Heart right ventricle (tissue), 16 donors: Measurements from ENCODE around the gene NT5DC4. TPM values are rescaled to one million over a fixed set of nuclear protein-coding genes. Genes with fewer than 3 reads are reported as not detected.
"Not testable (repeated sequence)": the region's sequence is repeated elsewhere in the genome, so short reads cannot be mapped to it uniquely, and the experiment has no call there.

ENCODE experiments used
- ATAC-seq, 8 donors: fragments of 200-7000 bp; cut with Tn5 transposase; one replicate each; pipeline ENCODE4 v1.9.1; 2020; ENCODE audit warnings: mild to moderate bottlenecking in 8 of 8, moderate library complexity in 8 of 8, moderate number of reproducible peaks in 1 of 8
- DNase-seq, 2 donors: peaks; one replicate each; pipeline ENCODE4 v3.0.0-alpha.2; 2020
- H3K27ac ChIP-seq, 10 donors: fragments of 200-600 bp; sonication (generic) in 2 of 10; one replicate each; pipeline versions ENCODE4 v1.5.0 to v1.8.0; 2020 to 2022; ENCODE audit warnings: mild to moderate bottlenecking in 3 of 10
- H3K27me3 ChIP-seq, 7 donors: fragments of 200-600 bp; one replicate each; pipeline ENCODE4 v1.8.0; 2021 to 2022; ENCODE audit warnings: mild to moderate bottlenecking in 2 of 7
- H3K36me3 ChIP-seq, 9 donors: fragments of 200-600 bp; sonication (generic) in 1 of 9; one replicate each; pipeline versions ENCODE4 v1.5.0 to v1.8.0; 2020 to 2022; ENCODE audit warnings: mild to moderate bottlenecking in 2 of 9
- H3K4me1 ChIP-seq, 9 donors: fragments of 200-600 bp; sonication (generic) in 1 of 9; one replicate each; pipeline versions ENCODE4 v1.5.0 to v1.8.0; 2020 to 2022; ENCODE audit warnings: mild to moderate bottlenecking in 4 of 9
- H3K4me3 ChIP-seq, 10 donors: fragments of 200-600 bp; sonication (generic) in 2 of 10; one replicate each; pipeline versions ENCODE4 v1.5.0 to v1.8.0; 2020 to 2022; ENCODE audit warnings: mild to moderate bottlenecking in 7 of 10, moderate library complexity in 2 of 10
- H3K9me3 ChIP-seq, 11 donors: fragments of 200-600 bp in 10 of 11; sonication (generic) in 2 of 11; one replicate each; pipeline versions ENCODE4 v1.5.0 to v1.8.0; 2013 to 2022; ENCODE audit warnings: mild to moderate bottlenecking in 2 of 11, control low read depth in 1 of 11, moderate library complexity in 1 of 11
- WGBS, 2 donors: extraction: QIAGEN DNeasy Blood & Tissue Kit; methylation state at CpG; one replicate each; pipeline ENCODE4 v1.1.7; 2013; ENCODE audit warnings: inconsistent platforms in 1 of 2; 5-methylcytosine and 5-hydroxymethylcytosine counted together
- intact Hi-C, 10 donors: fragments of 100-400 bp; cut with DNase I; formaldehyde crosslinking; loops; one replicate each; pipeline versions ENCODE4 v1.11.1 to v1.14.2; 2022
- polyA plus RNA-seq, 2 donors: library from polyadenylated mRNA; stranded (reverse); fragments of 200-250 nt; gene quantifications; one replicate each; pipeline ENCODE4 v1.2.3, GENCODE V29; 2013
- total RNA-seq, 10 donors: library from RNA; stranded (reverse); fragmentation: NEBNext Ultra II Directional in 3 of 10; extraction: Animal tissue kit (Norgen Biotek cat#: 25700) in 3 of 10; gene quantifications; one replicate each; pipeline versions ENCODE4 v1.2.1 to v1.2.4, GENCODE V29; 2021 to 2023
- TF ChIP-seq, protein P1 (sequence below), 9 donors: fragments of 200-600 bp; sonication (generic) in 2 of 9; IDR thresholded peaks; one replicate each; pipeline versions ENCODE4 v1.5.0 to v1.8.0; 2021 to 2022; ENCODE audit warnings: antibody characterized with exemption in 9 of 9, mild to moderate bottlenecking in 5 of 9, moderate library complexity in 1 of 9
- donor health status: Arrhythmogenic right ventricular cardiomyopathy.
- donor health status: ischemic (EF 13 %, LVEDD 7.1; RV severe dilation, severe dysfunction).
- donor health status: healthy with polysubstance abuse.
- donor health status: DM: no; HTN: yes; CAD: no.
- donor health status: DM: no; HTN: no; CAD: no.
- donor health status: ischemic (EF 25% LVEDD 6.9; RV normal size, moderate dysfunction).
- donor health status: ischemic (EF 25% LVEDD 5.7; RV mildly dilated, moderate dysfunction).
- donor health status: healthy.
- donor health status: DM: yes; HTN: yes; CAD: no.
- donor health status: Ischemic cardiomyopathy.
- donor health status: ischemic (EF 35%, LVEDD 5.7; RV mildly dilated, moderate dysfunction).
- donor health status: nonischemic (EF 11% LVEDD 7.7; RV severe dilation, severe dysfunction).
- donor health status: DM: yes; HTN: yes; CAD: no.
- donor health status: PGD.
- donor health status: ischemic (EF 29% LVEDD 5.4; RV normal size, mild dysfunction).
- donor health status: nonischemic (EF 23%, LVEDD 6.1; RV moderate dilation, normal function).

The NT5DC4 gene
- total and polyA plus RNA-seq, 12 donors, result 0.35 TPM; not detected in 11

DNA sequence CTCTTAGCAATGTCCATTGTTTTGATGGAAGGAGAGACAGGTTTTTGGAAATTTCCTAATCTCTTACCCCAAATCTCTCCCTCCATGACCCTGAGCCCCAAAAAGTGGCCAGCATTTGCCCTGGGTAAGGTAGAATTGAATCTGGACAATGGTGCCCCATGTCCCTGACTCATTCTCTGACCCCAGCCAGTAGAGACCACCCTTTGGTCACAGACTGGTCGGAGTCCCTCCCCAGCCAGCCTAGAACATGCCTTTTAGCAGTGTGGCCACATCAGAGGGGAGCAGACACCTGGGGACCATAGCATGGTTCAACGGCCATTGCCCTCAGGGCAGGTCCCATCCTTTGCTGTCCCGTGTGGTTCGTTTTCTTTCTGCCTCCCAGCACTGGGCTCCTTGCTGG is 6.5 kb upstream of the NT5DC4 start:
- no peak for DNase-seq
- H3K36me3 ChIP-seq, result no peaks in the 10 kb centered on the region

DNA sequence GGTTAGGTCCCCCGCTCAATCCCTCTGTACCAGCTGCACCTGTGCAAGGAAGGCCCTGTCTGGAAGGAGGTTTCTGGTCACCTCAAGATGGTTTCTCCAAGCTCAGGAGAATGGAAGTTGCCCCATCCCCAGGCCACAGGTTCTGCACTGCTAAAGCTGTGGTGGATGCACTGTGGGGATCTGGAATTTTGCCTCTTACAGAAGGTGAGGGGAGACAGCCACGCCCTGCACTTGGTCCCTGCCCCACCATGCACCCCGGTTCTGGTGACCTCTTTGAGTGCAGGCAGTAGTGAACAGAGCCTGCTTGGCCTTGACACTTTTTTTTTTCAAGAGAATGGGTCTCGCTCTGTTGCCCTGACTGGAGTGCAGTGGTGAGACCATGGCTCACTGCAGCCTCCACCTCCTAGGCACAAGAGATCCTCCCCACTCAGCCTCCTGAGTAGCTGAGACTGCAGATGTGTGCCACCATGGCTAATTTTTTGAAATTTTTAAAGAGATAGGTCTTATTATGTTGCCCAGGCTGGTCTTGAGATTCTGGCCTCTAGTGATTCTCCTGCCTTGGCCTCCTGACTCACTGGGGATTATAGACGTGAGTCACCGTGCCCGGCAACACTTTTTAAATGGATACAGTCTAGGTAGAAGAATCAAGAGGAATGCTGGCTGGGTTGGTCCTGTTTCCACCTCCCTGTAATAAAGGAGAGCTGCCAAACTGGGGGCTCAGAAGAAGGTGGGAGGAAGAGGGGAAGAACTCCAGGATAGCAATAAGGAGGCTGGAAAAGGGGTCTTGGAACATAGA is 5.8 kb upstream of the NT5DC4 start:
- ATAC-seq (no peak), DNase-seq (no peak)
- TF ChIP-seq, protein P1, sequence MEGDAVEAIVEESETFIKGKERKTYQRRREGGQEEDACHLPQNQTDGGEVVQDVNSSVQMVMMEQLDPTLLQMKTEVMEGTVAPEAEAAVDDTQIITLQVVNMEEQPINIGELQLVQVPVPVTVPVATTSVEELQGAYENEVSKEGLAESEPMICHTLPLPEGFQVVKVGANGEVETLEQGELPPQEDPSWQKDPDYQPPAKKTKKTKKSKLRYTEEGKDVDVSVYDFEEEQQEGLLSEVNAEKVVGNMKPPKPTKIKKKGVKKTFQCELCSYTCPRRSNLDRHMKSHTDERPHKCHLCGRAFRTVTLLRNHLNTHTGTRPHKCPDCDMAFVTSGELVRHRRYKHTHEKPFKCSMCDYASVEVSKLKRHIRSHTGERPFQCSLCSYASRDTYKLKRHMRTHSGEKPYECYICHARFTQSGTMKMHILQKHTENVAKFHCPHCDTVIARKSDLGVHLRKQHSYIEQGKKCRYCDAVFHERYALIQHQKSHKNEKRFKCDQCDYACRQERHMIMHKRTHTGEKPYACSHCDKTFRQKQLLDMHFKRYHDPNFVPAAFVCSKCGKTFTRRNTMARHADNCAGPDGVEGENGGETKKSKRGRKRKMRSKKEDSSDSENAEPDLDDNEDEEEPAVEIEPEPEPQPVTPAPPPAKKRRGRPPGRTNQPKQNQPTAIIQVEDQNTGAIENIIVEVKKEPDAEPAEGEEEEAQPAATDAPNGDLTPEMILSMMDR (IDR thresholded peaks at IDR 0.05), result no peak
- H3K9me3 ChIP-seq, result no peaks in the 10 kb centered on the region
- WGBS, 2 donors, result 91 to 93% methylated on average over 7 of the region's 7 CpGs
- intact Hi-C loops, result no loop called here
- no peak overlapping the region for H3K4me3 ChIP-seq
- H3K4me1 ChIP-seq, result peaks cover 0 to 12% (median 0%) of the 10 kb centered on the region in 9 donors
- peaks cover 0 to 6% (median 0%) of the 10 kb centered on the region in 7 donors for H3K27me3 ChIP-seq
- H3K36me3 ChIP-seq, result no peaks in the 10 kb centered on the region
- H3K27ac ChIP-seq, result no peak overlapping the region

More for the DNA sequence above, 6.5 kb upstream of the NT5DC4 start:
- ATAC-seq, result no peak
- Histone ChIP-seq H3K27ac (no peak overlapping the region), H3K4me3 (no peak overlapping the region), H3K27me3 (peaks cover 0 to 6% (median 0%) of the 10 kb centered on the region in 7 donors), H3K9me3 (no peaks in the 10 kb centered on the region), H3K4me1 (peaks cover 0 to 13% (median 0%) of the 10 kb centered on the region in 9 donors)
- WGBS, 2 donors, result 92 to 93% methylated on average over 4 of the region's 4 CpGs
- TF ChIP-seq, protein P1 (IDR thresholded peaks at IDR 0.05), result no peak
- intact Hi-C loops, result no loop called here

DNA sequence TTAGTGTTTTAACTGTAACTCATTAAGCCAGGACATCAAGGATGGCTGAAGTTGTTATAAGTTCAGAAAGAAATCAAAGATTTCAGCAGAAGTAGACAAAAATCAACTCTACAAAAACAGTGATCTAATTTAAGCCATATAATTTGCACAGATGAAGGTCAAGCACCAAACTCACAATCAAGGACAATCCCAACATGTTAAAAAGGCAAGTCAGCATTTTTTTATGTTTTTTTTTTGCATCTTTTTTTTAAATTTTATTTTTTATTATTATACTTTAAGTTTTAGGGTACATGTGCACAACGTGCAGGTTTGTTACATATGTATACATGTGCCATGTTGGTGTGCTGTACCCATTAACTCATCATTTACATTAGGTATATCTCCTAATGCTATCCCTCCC is 4.7 kb upstream of the NT5DC4 start:
- H3K27me3 ChIP-seq, DNase-seq, H3K27ac ChIP-seq, H3K4me3 ChIP-seq, ATAC-seq, intact Hi-C loops, H3K9me3 ChIP-seq, H3K36me3 ChIP-seq: not testable (repeated sequence)
- peaks cover 0 to 19% (median 0%) of the 10 kb centered on the region in 9 donors for H3K4me1 ChIP-seq
- WGBS, 2 donors, result 83 to 85% methylated on average over 1 of the region's 1 CpG

DNA sequence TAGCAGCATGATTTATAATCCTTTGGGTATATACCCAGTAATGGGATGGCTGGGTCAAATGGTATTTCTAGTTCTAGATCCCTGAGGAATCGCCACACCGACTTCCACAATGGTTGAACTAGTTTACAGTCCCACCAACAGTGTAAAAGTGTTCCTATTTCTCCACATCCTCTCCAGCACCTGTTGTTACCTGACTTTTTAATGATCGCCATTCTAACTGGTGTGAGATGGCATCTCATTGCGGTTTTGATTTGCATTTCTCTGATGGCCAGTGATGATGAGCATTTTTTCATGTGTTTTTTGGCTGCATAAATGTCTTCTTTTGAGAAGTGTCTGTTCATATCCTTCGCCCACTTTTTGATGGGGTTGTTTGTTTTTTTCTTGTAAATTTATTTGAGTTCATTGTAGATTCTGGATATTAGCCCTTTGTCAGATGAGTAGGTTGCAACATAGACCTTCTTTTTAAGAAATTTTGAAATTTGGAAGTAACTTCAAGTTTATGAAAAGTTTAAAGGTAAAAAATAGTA is 3.9 kb upstream of the NT5DC4 start:
- H3K9me3 ChIP-seq, intact Hi-C loops, H3K27me3 ChIP-seq, H3K4me3 ChIP-seq, ATAC-seq, H3K27ac ChIP-seq, H3K36me3 ChIP-seq, DNase-seq: not testable (repeated sequence)
- WGBS, 2 donors, result 83 to 89% methylated on average over 2 of the region's 5 CpGs
- peaks cover 0 to 19% (median 0%) of the 10 kb centered on the region in 9 donors for H3K4me1 ChIP-seq

DNA sequence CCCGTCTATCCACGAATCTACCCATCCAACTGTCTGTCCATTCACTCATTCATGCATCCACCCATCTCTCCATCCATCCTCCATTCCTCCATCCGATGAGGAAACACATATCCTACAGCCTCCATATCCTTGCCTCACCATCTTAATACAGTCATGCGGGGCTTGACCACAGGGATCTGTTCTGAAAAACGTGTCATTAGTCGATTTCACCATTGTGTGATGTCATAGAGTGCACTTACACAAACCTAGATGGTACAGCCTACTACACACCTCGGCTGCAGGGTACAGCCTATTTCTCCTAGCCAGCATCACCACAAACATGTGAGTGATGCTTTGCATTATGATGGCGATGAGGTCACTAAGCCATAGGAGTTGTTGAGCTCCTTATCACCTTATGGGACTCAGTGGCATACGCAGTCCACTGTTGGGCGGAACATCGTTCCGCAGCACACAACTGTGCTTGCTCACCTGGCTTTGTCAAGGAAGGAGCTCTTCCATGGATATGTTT is 1.9 kb upstream of the NT5DC4 start:
- Histone ChIP-seq H3K4me1 (peaks cover 0 to 8% (median 0%) of the 10 kb centered on the region in 9 donors), H3K36me3 (no peaks in the 10 kb centered on the region), H3K4me3 (no peak overlapping the region), H3K9me3 (no peaks in the 10 kb centered on the region), H3K27me3 (peaks cover 0 to 3% (median 0%) of the 10 kb centered on the region in 7 donors), H3K27ac (no peak overlapping the region)
- intact Hi-C loops, result no loop called here
- ATAC-seq (no peak), DNase-seq (no peak)
- 73 to 93% methylated on average over 12 of the region's 12 CpGs for WGBS, 2 donors
- TF ChIP-seq, protein P1 (IDR thresholded peaks at IDR 0.05), result no peak
